ENCODE results near the gene GFRA1. TPM values are rescaled to one million over a fixed set of nuclear protein-coding genes. Genes with fewer than 3 reads are reported as not detected.
"Not testable (repeated sequence)": the region's sequence is repeated elsewhere in the genome, so short reads cannot be mapped to it uniquely, and the experiment has no call there.

GFRA1 gene
- total RNA-seq, 1 donor = under 0.01 TPM

GRCh38 chr10:116045366-116046356 lies 227.3 kb downstream of the GFRA1 start:
- DNase-seq (ENCODE audit: low read depth in 2 of 3, low spot score in 2 of 3) = no peak

GRCh38 chr10:116044801-116045248 lies 228.2 kb downstream of the GFRA1 start:
- DNase-seq (ENCODE audit: low read depth in 2 of 3, low spot score in 2 of 3) = no peak

- DNase-seq (ENCODE audit: low read depth in 2 of 3, low spot score in 2 of 3) = peak in 2 of 3 donors; percentile 34 to 38
Observed at GRCh38 chr10:116043861-116044260, 229.1 kb downstream of the GFRA1 start.

- no peak for DNase-seq (ENCODE audit: low read depth in 2 of 3, low spot score in 2 of 3)
Observed at GRCh38 chr10:116043304-116043703, 229.7 kb downstream of the GFRA1 start.

- DNase-seq (ENCODE audit: low read depth in 2 of 3, low spot score in 2 of 3) = no peak
Observed at GRCh38 chr10:116041948-116042347, 231.1 kb downstream of the GFRA1 start.

- DNase-seq (ENCODE audit: low read depth in 2 of 3, low spot score in 2 of 3) = no peak
Observed at GRCh38 chr10:116039612-116040011, 233.4 kb downstream of the GFRA1 start.

- DNase-seq (ENCODE audit: low read depth in 2 of 3, low spot score in 2 of 3) = no peak
Observed at GRCh38 chr10:116038259-116038658, 234.7 kb downstream of the GFRA1 start.

GRCh38 chr10:116035406-116035805 lies 237.6 kb downstream of the GFRA1 start:
- not testable (repeated sequence) for DNase-seq (ENCODE audit: low read depth in 2 of 3, low spot score in 2 of 3)

- no peak for DNase-seq (ENCODE audit: low read depth in 2 of 3, low spot score in 2 of 3)
Observed at GRCh38 chr10:116030576-116030975, 242.4 kb downstream of the GFRA1 start.

GRCh38 chr10:116029826-116030225 lies 243.2 kb downstream of the GFRA1 start:
- DNase-seq (ENCODE audit: low read depth in 2 of 3, low spot score in 2 of 3) = no peak

- no peak for DNase-seq (ENCODE audit: low read depth in 2 of 3, low spot score in 2 of 3)
Observed at GRCh38 chr10:116027355-116027754, 245.7 kb downstream of the GFRA1 start.

GRCh38 chr10:116026725-116027124 lies 246.3 kb downstream of the GFRA1 start:
- DNase-seq (ENCODE audit: low read depth in 2 of 3, low spot score in 2 of 3) = no peak

- DNase-seq (ENCODE audit: low read depth in 2 of 3, low spot score in 2 of 3) = no peak
Observed at GRCh38 chr10:116026315-116026714, 246.7 kb downstream of the GFRA1 start.

- no peak for DNase-seq (ENCODE audit: low read depth in 2 of 3, low spot score in 2 of 3)
Observed at GRCh38 chr10:116024271-116024878, 248.6 kb downstream of the GFRA1 start.

GRCh38 chr10:116017405-116017804 lies 255.6 kb downstream of the GFRA1 start:
- no peak for DNase-seq (ENCODE audit: low read depth in 2 of 3, low spot score in 2 of 3)

- no peak for DNase-seq (ENCODE audit: low read depth in 2 of 3, low spot score in 2 of 3)
Observed at GRCh38 chr10:116015583-116016333, 257.2 kb downstream of the GFRA1 start.

- no peak for DNase-seq (ENCODE audit: low read depth in 2 of 3, low spot score in 2 of 3)
Observed at GRCh38 chr10:116014871-116015582, 258.0 kb downstream of the GFRA1 start.

GRCh38 chr10:116014326-116014725 lies 258.7 kb downstream of the GFRA1 start:
- no peak for DNase-seq (ENCODE audit: low read depth in 2 of 3, low spot score in 2 of 3)

GRCh38 chr10:116011929-116012328 lies 261.1 kb downstream of the GFRA1 start:
- DNase-seq (ENCODE audit: low read depth in 2 of 3, low spot score in 2 of 3) = no peak

GRCh38 chr10:116007256-116007891 lies 265.6 kb downstream of the GFRA1 start:
- DNase-seq (ENCODE audit: low read depth in 2 of 3, low spot score in 2 of 3) = no peak

Data from hematopoietic multipotent progenitor cell (in vitro differentiated cells).